HepG2 (cell line): ENCODE results near the gene POGLUT2. TPM values are rescaled to one million over a fixed set of nuclear protein-coding genes. Genes with fewer than 3 reads are reported as not detected.
A peak's percentile ranks its signal among the peaks of the same experiment; 100 is the strongest.

Experiments used
- DMAP1 ChIP-seq: IDR thresholded peaks from 2 replicates; pipeline ENCODE4 v1.6.1; 2016
- HOXA9 ChIP-seq: sonication (generic); formaldehyde crosslinking; IDR thresholded peaks from 2 replicates; pipeline ENCODE4 v1.8.1; 2022; ENCODE audit warnings: missing genetic modification reagents, mild to moderate bottlenecking, moderate library complexity, borderline replicate concordance
- RARG ChIP-seq: sonication (generic); formaldehyde crosslinking; IDR thresholded peaks from 2 replicates; pipeline ENCODE4 v1.4.0; 2020; ENCODE audit warnings: low read depth, mild to moderate bottlenecking, missing genetic modification reagents
- RBM39 ChIP-seq: fragments of 200-400 bp; formaldehyde crosslinking; IDR thresholded peaks from one replicate; pipeline ENCODE4 v1.6.1; 2018; ENCODE audit warnings: antibody characterized with exemption, mild to moderate bottlenecking, low read depth, low read length; ENCODE audit not compliant: poor library complexity, severe bottlenecking
- TMF1 ChIP-seq: sonication (generic); formaldehyde crosslinking; IDR thresholded peaks from 2 replicates; pipeline ENCODE4 v1.8.1; 2022; ENCODE audit warnings: low read depth, missing genetic modification reagents
- ZNF510 ChIP-seq: sonication (generic); formaldehyde crosslinking; IDR thresholded peaks from 2 replicates; pipeline ENCODE4 v1.4.0; 2020; ENCODE audit warnings: low read depth, mild to moderate bottlenecking, missing genetic modification reagents
- ZNF615 ChIP-seq: sonication (generic); formaldehyde crosslinking; IDR thresholded peaks from 2 replicates; pipeline ENCODE4 v1.5.0; 2020; ENCODE audit warnings: mild to moderate bottlenecking, missing genetic modification reagents, borderline replicate concordance
- ZSCAN29 ChIP-seq: sonication (generic); formaldehyde crosslinking; conservative IDR thresholded peaks from 2 replicates; pipeline ENCODE4 v1.4.0; 2020; ENCODE audit warnings: mild to moderate bottlenecking, missing genetic modification reagents
- polyA plus RNA-seq, 8 experiments: library from polyadenylated mRNA; depleted of rRNA in 3 of 8; stranded (reverse) in 7 of 8; unstranded in 1 of 8; fragments of >200 nt; fragmentation: Illumina TruSeq in 4 of 8; extraction: Trizol in 4 of 8; gene quantifications; 2 replicates each; pipeline versions ENCODE4 v1.2.1 to v1.2.3, GENCODE V29; 2011 to 2016; ENCODE audit warnings: low read depth in 4 of 8, missing spikeins in 1 of 8, mixed read lengths in 1 of 8; ENCODE audit not compliant: insufficient read depth in 1 of 8
- total RNA-seq, 5 experiments: library from RNA; depleted of rRNA; stranded (reverse); fragments of >200 nt; fragmentation: Illumina TruSeq; extraction: Trizol; gene quantifications; 2 replicates each; pipeline ENCODE4 v1.2.3, GENCODE V29; 2016; ENCODE audit warnings: low read depth in 1 of 5
- TF ChIP-seq, protein P1 (sequence below): sonication (generic); formaldehyde crosslinking; IDR thresholded peaks from one replicate; pipeline ENCODE4 v1.5.1; 2020; ENCODE audit warnings: mild to moderate bottlenecking, missing genetic modification reagents; ENCODE audit errors: not compliant biosample characterization
- TF ChIP-seq, protein P2 (sequence below): sonication (generic); formaldehyde crosslinking; IDR thresholded peaks from 2 replicates; pipeline ENCODE4 v1.9.0; 2021; ENCODE audit warnings: missing genetic modification reagents, borderline replicate concordance
- TF ChIP-seq, protein P3 (sequence below): sonication (generic); formaldehyde crosslinking; IDR thresholded peaks from 2 replicates; pipeline ENCODE4 v1.9.0; 2022; ENCODE audit warnings: missing genetic modification reagents, mild to moderate bottlenecking, borderline replicate concordance
- TF ChIP-seq, protein P4 (sequence below): IDR thresholded peaks from 2 replicates; pipeline ENCODE4 v1.6.1; 2016; ENCODE audit warnings: missing genetic modification reagents, missing compliant biosample characterization
- TF ChIP-seq, protein P5 (sequence below): sonication (generic); formaldehyde crosslinking; conservative IDR thresholded peaks from 2 replicates; pipeline ENCODE4 v1.4.0; 2020; ENCODE audit warnings: missing genetic modification reagents

The POGLUT2 gene
- total and polyA plus RNA-seq, 2 of the 13 experiments (the other 11 are each of a cell fraction or from before 2014, with no cell fraction given): 18.0 to 26.1 TPM

DNA sequence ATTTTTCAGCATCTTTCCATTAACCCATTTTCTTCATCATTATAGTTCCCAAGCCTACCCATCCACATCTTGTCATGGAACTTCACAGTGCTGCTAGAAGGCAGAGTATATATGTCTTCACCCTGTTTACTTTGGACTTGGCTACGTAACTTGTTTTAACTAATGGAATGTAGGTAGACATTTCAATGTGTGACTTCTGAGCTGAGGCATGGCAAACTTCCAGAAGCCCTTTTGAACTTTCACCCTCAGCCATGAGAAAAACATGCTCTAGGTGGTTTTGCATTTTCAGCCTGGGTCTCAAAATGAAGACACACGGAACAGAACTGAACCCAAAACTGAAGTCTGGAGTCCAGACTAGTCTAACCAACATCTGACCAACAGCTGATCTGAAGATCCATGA is 28.3 kb downstream of the POGLUT2 start (continued):
- TF ChIP-seq, protein P1, sequence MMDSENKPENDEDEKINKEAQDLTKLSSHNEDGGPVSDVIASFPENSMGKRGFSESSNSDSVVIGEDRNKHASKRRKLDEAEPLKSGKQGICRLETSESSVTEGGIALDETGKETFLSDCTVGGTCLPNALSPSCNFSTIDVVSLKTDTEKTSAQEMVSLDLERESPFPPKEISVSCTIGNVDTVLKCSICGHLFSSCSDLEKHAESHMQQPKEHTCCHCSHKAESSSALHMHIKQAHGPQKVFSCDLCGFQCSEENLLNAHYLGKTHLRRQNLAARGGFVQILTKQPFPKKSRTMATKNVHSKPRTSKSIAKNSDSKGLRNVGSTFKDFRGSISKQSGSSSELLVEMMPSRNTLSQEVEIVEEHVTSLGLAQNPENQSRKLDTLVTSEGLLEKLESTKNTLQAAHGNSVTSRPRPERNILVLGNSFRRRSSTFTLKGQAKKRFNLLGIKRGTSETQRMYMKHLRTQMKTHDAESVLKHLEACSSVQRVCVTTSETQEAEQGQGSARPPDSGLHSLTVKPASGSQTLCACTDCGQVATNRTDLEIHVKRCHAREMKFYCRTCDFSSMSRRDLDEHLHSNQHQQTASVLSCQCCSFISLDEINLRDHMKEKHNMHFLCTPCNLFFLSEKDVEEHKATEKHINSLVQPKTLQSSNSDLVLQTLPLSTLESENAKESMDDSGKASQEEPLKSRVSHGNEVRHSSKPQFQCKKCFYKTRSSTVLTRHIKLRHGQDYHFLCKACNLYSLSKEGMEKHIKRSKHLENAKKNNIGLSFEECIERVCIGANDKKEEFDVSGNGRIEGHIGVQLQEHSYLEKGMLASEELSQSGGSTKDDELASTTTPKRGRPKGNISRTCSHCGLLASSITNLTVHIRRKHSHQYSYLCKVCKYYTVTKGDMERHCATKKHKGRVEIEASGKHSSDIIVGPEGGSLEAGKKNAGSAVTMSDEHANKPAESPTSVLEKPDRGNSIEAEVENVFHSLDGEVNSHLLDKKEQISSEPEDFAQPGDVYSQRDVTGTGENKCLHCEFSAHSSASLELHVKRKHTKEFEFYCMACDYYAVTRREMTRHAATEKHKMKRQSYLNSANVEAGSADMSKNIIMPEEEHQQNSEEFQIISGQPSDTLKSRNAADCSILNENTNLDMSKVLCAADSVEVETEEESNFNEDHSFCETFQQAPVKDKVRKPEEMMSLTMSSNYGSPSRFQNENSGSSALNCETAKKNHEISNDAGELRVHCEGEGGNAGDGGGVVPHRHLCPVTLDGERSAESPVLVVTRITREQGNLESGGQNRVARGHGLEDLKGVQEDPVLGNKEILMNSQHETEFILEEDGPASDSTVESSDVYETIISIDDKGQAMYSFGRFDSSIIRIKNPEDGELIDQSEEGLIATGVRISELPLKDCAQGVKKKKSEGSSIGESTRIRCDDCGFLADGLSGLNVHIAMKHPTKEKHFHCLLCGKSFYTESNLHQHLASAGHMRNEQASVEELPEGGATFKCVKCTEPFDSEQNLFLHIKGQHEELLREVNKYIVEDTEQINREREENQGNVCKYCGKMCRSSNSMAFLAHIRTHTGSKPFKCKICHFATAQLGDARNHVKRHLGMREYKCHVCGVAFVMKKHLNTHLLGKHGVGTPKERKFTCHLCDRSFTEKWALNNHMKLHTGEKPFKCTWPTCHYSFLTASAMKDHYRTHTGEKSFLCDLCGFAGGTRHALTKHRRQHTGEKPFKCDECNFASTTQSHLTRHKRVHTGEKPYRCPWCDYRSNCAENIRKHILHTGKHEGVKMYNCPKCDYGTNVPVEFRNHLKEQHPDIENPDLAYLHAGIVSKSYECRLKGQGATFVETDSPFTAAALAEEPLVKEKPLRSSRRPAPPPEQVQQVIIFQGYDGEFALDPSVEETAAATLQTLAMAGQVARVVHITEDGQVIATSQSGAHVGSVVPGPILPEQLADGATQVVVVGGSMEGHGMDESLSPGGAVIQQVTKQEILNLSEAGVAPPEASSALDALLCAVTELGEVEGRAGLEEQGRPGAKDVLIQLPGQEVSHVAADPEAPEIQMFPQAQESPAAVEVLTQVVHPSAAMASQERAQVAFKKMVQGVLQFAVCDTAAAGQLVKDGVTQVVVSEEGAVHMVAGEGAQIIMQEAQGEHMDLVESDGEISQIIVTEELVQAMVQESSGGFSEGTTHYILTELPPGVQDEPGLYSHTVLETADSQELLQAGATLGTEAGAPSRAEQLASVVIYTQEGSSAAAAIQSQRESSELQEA (CRISPR knock-in tag): no peak
- TF ChIP-seq TMF1 (CRISPR knock-in tag) (no peak), ZNF510 (no peak), RBM39 (no peak), ZSCAN29 (no peak), ZNF615 (CRISPR knock-in tag) (no peak), DMAP1 (CRISPR knock-in tag) (no peak), HOXA9 (CRISPR knock-in tag) (no peak), RARG (CRISPR knock-in tag) (no peak)
- TF ChIP-seq, protein P2, sequence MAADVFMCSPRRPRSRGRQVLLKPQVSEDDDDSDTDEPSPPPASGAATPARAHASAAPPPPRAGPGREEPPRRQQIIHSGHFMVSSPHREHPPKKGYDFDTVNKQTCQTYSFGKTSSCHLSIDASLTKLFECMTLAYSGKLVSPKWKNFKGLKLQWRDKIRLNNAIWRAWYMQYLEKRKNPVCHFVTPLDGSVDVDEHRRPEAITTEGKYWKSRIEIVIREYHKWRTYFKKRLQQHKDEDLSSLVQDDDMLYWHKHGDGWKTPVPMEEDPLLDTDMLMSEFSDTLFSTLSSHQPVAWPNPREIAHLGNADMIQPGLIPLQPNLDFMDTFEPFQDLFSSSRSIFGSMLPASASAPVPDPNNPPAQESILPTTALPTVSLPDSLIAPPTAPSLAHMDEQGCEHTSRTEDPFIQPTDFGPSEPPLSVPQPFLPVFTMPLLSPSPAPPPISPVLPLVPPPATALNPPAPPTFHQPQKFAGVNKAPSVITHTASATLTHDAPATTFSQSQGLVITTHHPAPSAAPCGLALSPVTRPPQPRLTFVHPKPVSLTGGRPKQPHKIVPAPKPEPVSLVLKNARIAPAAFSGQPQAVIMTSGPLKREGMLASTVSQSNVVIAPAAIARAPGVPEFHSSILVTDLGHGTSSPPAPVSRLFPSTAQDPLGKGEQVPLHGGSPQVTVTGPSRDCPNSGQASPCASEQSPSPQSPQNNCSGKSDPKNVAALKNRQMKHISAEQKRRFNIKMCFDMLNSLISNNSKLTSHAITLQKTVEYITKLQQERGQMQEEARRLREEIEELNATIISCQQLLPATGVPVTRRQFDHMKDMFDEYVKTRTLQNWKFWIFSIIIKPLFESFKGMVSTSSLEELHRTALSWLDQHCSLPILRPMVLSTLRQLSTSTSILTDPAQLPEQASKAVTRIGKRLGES (CRISPR knock-in tag): no peak
- TF ChIP-seq, protein P3, sequence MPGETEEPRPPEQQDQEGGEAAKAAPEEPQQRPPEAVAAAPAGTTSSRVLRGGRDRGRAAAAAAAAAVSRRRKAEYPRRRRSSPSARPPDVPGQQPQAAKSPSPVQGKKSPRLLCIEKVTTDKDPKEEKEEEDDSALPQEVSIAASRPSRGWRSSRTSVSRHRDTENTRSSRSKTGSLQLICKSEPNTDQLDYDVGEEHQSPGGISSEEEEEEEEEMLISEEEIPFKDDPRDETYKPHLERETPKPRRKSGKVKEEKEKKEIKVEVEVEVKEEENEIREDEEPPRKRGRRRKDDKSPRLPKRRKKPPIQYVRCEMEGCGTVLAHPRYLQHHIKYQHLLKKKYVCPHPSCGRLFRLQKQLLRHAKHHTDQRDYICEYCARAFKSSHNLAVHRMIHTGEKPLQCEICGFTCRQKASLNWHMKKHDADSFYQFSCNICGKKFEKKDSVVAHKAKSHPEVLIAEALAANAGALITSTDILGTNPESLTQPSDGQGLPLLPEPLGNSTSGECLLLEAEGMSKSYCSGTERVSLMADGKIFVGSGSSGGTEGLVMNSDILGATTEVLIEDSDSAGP (CRISPR knock-in tag): no peak
- TF ChIP-seq, protein P4, sequence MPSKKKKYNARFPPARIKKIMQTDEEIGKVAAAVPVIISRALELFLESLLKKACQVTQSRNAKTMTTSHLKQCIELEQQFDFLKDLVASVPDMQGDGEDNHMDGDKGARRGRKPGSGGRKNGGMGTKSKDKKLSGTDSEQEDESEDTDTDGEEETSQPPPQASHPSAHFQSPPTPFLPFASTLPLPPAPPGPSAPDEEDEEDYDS (CRISPR knock-in tag): 0 out of 2 replicates have a peak, but pooled peaks have one; percentile 12
- TF ChIP-seq, protein P5, sequence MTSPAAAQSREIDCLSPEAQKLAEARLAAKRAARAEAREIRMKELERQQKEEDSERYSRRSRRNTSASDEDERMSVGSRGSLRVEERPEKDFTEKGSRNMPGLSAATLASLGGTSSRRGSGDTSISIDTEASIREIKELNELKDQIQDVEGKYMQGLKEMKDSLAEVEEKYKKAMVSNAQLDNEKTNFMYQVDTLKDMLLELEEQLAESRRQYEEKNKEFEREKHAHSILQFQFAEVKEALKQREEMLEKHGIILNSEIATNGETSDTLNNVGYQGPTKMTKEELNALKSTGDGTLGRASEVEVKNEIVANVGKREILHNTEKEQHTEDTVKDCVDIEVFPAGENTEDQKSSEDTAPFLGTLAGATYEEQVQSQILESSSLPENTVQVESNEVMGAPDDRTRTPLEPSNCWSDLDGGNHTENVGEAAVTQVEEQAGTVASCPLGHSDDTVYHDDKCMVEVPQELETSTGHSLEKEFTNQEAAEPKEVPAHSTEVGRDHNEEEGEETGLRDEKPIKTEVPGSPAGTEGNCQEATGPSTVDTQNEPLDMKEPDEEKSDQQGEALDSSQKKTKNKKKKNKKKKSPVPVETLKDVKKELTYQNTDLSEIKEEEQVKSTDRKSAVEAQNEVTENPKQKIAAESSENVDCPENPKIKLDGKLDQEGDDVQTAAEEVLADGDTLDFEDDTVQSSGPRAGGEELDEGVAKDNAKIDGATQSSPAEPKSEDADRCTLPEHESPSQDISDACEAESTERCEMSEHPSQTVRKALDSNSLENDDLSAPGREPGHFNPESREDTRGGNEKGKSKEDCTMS (CRISPR knock-in tag): no peak
